ENCODE results near the gene ENPP4.

- TF ChIP-seq CTCF (IDR thresholded peaks at IDR 0.05; ENCODE audit: low read depth, low read length) (no peak), EZH2phosphoT487 (IDR thresholded peaks at IDR 0.05; ENCODE audit: low read depth) (no peak)
Observed at GRCh38 chr6:46175446-46175845, 45.7 kb downstream of the ENPP4 start.

Data from OCI-LY3 (cell line).